ENCODE results near the gene UPB1.

GRCh38 chr22:24500277-24500820, 5.2 kb downstream of the UPB1 start:
- no peak for TF ChIP-seq CTCF (IDR thresholded peaks at IDR 0.05)
- TF ChIP-seq POLR2A (IDR thresholded peaks at IDR 0.05) = no peak
